Measurements from ENCODE around the gene FNDC3B.

- no peak for TF ChIP-seq CTCF (IDR thresholded peaks at IDR 0.05; ENCODE audit: insufficient read depth, low read length, poor library complexity, severe bottlenecking)
- TF ChIP-seq EZH2phosphoT487 (conservative IDR thresholded peaks at IDR 0.05; ENCODE audit: low read length): no peak
Measured at GRCh38 chr3:172177803-172178316, 138.5 kb downstream of the FNDC3B start.

All from SU-DHL-6 (cell line).